SU-DHL-6 (cell line): Measurements from ENCODE around the gene DRAXIN.

Experiments used
- H2AFZ ChIP-seq: fragments of 200-600 bp; sonication (generic); 2 replicates; pipeline ENCODE4 v1.6.1; 2014; ENCODE audit warnings: low read depth, mild to moderate bottlenecking, moderate library complexity, mixed read lengths, antibody characterized with exemption, low read length; ENCODE audit not compliant: severe bottlenecking
- H3F3A ChIP-seq: fragments of 200-600 bp; shearing (Covaris generic); 2 replicates; pipeline ENCODE4 v1.6.0; 2016; ENCODE audit warnings: antibody characterized with exemption, mild to moderate bottlenecking; ENCODE audit not compliant: insufficient read depth
- H3K27ac ChIP-seq: fragments of 200-600 bp; sonication (generic); 2 replicates; pipeline ENCODE4 v1.5.1; 2016; ENCODE audit warnings: low read depth, mild to moderate bottlenecking, low read length, moderate library complexity, mixed read lengths
- H3K27me3 ChIP-seq: fragments of 200-600 bp; sonication (generic), shearing (Covaris generic); 2 replicates; pipeline ENCODE4 v1.6.0; 2014; ENCODE audit warnings: mild to moderate bottlenecking, low read length
- H3K36me3 ChIP-seq: fragments of 200-600 bp; sonication (generic); 2 replicates; pipeline ENCODE4 v1.6.1; 2014; ENCODE audit warnings: mild to moderate bottlenecking, low read length, mixed read lengths
- H3K4me2 ChIP-seq: fragments of 300-600, 200-600 bp; shearing (Covaris generic), sonication (generic); 2 replicates; pipeline ENCODE4 v1.6.0; 2014; ENCODE audit warnings: low read length, low read depth, mild to moderate bottlenecking; ENCODE audit not compliant: poor library complexity, severe bottlenecking
- H3K4me3 ChIP-seq: fragments of 200-600 bp; sonication (generic); 2 replicates; pipeline ENCODE4 v1.5.1; 2014; ENCODE audit warnings: antibody characterized with exemption, low read length, mild to moderate bottlenecking, mixed read lengths; ENCODE audit not compliant: insufficient read depth, poor library complexity, severe bottlenecking
- H3K79me2 ChIP-seq: fragments of 200-600 bp; sonication (generic); 2 replicates; pipeline ENCODE4 v1.6.1; 2014; ENCODE audit warnings: mild to moderate bottlenecking, low read length, moderate library complexity; ENCODE audit not compliant: insufficient read depth
- H3K9ac ChIP-seq: fragments of 200-600 bp; sonication (generic); 2 replicates; pipeline ENCODE4 v1.7.0; 2014; ENCODE audit warnings: mild to moderate bottlenecking, low read length
- H3K9me2 ChIP-seq: fragments of 200-600 bp; sonication (generic); replicated peaks from 2 replicates; pipeline ENCODE4 v1.6.1; 2014; ENCODE audit warnings: low read length; ENCODE audit not compliant: insufficient read depth
- H3K9me3 ChIP-seq: fragments of 200-600 bp; sonication (generic); 2 replicates; pipeline ENCODE4 v1.6.1; 2014; ENCODE audit warnings: low read length, mixed read lengths; ENCODE audit not compliant: insufficient read depth
- H4K20me1 ChIP-seq: fragments of 200-600 bp; sonication (generic); 2 replicates; pipeline ENCODE4 v1.6.1; 2014; ENCODE audit warnings: low read depth, mild to moderate bottlenecking, antibody characterized with exemption, low read length, moderate library complexity, mixed read lengths
- EZH2phosphoT487 ChIP-seq: fragments of 200-600 bp; sonication (generic), shearing (Covaris generic); conservative IDR thresholded peaks from 2 replicates; pipeline ENCODE4 v1.6.1; 2018; ENCODE audit warnings: mild to moderate bottlenecking, antibody characterized with exemption, low read length, moderate library complexity, mixed read lengths
- TF ChIP-seq, protein P1 (sequence below): fragments of 200-600 bp; sonication (generic); IDR thresholded peaks from one replicate; pipeline ENCODE4 v1.5.1; 2017; ENCODE audit warnings: antibody characterized with exemption, mild to moderate bottlenecking, low read length, moderate library complexity; ENCODE audit not compliant: insufficient read depth, poor library complexity, severe bottlenecking

DRAXIN gene

DNA sequence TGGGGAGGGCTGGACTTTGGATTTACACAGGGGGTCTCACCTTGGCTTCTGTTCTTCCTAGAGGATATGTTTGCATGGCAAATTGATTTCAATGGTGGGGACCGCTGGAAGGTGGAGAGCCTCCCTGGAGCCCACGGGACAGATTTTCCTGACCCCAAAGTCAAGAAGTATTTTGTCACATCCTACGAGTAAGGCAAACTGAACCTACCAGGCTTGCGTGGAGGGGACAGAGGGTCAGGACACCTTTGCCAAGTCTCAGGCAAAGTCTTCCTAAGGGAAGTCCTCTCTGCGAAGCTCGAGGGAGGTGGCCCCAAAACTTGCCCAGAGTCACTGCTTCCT lies 20.3 kb upstream of the DRAXIN start:
- no peaks in the 10 kb centered on the region for H3K36me3 ChIP-seq

DNA sequence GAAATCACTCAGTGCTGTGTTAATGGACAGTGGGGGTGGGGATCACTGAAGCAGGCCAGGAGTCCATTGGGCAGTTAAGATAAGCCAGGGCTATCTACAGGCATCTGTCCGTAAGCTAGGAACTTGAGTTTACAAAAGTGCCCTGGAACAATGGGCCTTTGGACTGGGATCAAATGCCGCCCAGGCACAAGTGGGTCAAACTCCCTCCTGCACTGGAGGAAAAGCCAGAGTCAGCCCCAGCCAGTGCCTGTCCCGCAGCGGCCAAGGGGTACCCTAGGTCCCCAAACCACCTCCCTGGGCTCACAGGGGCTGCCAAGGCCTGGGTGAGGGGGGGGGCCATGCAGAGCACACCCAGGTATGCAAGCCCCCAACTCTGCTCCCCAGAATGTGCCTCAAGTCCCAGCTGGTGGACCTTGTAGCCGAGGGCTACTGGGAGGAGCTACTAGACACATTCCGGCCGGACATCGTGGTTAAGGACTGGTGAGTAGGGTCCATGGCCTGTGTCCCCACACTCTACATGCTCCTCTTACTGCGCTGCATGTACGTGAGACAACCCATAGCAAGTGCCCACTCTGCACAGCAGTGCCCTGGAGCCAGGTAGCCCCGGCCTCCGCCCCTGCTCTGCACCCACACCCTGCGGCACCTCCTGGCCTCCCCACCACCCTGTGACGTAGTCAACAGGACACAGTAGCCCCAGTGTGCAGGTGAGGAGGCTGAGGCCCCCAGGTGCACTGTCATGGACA lies 19.8 kb upstream of the DRAXIN start:
- Histone ChIP-seq H3K27me3 (no peaks in the 10 kb centered on the region), H3K27ac (no peak overlapping the region), H3K4me3 (no peak overlapping the region), H3K36me3 (no peaks in the 10 kb centered on the region), H3K9me2 (no peaks in the 10 kb centered on the region), H2AFZ (no peak overlapping the region), H3K79me2 (no peaks in the 10 kb centered on the region), H3K9ac (no peak overlapping the region), H3K9me3 (no peaks in the 10 kb centered on the region), H3F3A (no peaks in the 10 kb centered on the region), H3K4me2 (no peak overlapping the region), H4K20me1 (no peaks in the 10 kb centered on the region)
- no peak for TF ChIP-seq EZH2phosphoT487
- TF ChIP-seq, protein P1, sequence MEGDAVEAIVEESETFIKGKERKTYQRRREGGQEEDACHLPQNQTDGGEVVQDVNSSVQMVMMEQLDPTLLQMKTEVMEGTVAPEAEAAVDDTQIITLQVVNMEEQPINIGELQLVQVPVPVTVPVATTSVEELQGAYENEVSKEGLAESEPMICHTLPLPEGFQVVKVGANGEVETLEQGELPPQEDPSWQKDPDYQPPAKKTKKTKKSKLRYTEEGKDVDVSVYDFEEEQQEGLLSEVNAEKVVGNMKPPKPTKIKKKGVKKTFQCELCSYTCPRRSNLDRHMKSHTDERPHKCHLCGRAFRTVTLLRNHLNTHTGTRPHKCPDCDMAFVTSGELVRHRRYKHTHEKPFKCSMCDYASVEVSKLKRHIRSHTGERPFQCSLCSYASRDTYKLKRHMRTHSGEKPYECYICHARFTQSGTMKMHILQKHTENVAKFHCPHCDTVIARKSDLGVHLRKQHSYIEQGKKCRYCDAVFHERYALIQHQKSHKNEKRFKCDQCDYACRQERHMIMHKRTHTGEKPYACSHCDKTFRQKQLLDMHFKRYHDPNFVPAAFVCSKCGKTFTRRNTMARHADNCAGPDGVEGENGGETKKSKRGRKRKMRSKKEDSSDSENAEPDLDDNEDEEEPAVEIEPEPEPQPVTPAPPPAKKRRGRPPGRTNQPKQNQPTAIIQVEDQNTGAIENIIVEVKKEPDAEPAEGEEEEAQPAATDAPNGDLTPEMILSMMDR = no peak

More for the DNA sequence above, 20.3 kb upstream of the DRAXIN start:
- H3K9me3 ChIP-seq = no peaks in the 10 kb centered on the region
- TF ChIP-seq EZH2phosphoT487 = no peak
- TF ChIP-seq, protein P1 = no peak
- H3K79me2 ChIP-seq = no peaks in the 10 kb centered on the region
- no peaks in the 10 kb centered on the region for H3K27me3 ChIP-seq
- H2AFZ ChIP-seq = no peak overlapping the region
- H3K9me2 ChIP-seq = no peaks in the 10 kb centered on the region
- no peaks in the 10 kb centered on the region for H3F3A ChIP-seq
- no peak overlapping the region for H3K4me2 ChIP-seq
- H4K20me1 ChIP-seq = no peaks in the 10 kb centered on the region
- no peak overlapping the region for H3K9ac ChIP-seq
- H3K27ac ChIP-seq = no peak overlapping the region
- no peak overlapping the region for H3K4me3 ChIP-seq

GRCh38 chr1:11673089-11673769 lies 18.3 kb upstream of the DRAXIN start:
- Histone ChIP-seq H3K36me3 (no peaks in the 10 kb centered on the region), H2AFZ (no peak overlapping the region), H3K27ac (no peak overlapping the region), H3K4me2 (no peak overlapping the region), H3K9ac (no peak overlapping the region), H4K20me1 (no peaks in the 10 kb centered on the region), H3F3A (no peaks in the 10 kb centered on the region), H3K79me2 (no peaks in the 10 kb centered on the region), H3K9me2 (no peaks in the 10 kb centered on the region), H3K27me3 (no peaks in the 10 kb centered on the region), H3K4me3 (no peak overlapping the region), H3K9me3 (no peaks in the 10 kb centered on the region)
- TF ChIP-seq, protein P1 = no peak
- TF ChIP-seq EZH2phosphoT487 = no peak
